Pancreas (tissue), 10 donors: Measurements from ENCODE around the gene FOXE3. TPM values are rescaled to one million over a fixed set of nuclear protein-coding genes. Genes with fewer than 3 reads are reported as not detected.

Source experiments
- ATAC-seq, 4 donors: fragments of 200-7000 bp; cut with Tn5 transposase; one replicate each; pipeline versions ENCODE4 v1.8.0 to v1.9.1; 2020; ENCODE audit warnings: mild to moderate bottlenecking in 4 of 4, moderate library complexity in 4 of 4
- DNase-seq, 6 donors: peaks; one replicate each; pipeline ENCODE4 v3.0.0-alpha.2; 2020
- FAIRE-seq: peaks from 2 replicates; lab custom pipeline; 2012; peaks lifted over from hg19 to GRCh38; lab: Jason Lieb, UNC
- H3K27ac ChIP-seq, 4 donors: fragments of 200-600 bp; sonication (generic); 1 replicate in 3 of 4; 2 replicates in 1 of 4; pipeline versions ENCODE4 v1.5.0 to v1.8.0; 2020
- H3K27me3 ChIP-seq, 4 donors: fragments of 200-600 bp; one replicate each; pipeline ENCODE4 v1.8.0; 2021
- H3K36me3 ChIP-seq, 3 donors: fragments of 200-600 bp; sonication (generic) in 1 of 3; one replicate each; pipeline versions ENCODE4 v1.5.0 to v1.8.0; 2020 to 2021
- H3K4me1 ChIP-seq, 3 donors: fragments of 200-600 bp; one replicate each; pipeline ENCODE4 v1.8.0; 2021
- H3K4me3 ChIP-seq, 4 donors: fragments of 200-600 bp; sonication (generic) in 2 of 4; one replicate each; pipeline versions ENCODE4 v1.5.0 to v1.8.0; 2020 to 2021
- H3K9me3 ChIP-seq, 4 donors: fragments of 200-600 bp; one replicate each; pipeline ENCODE4 v1.8.0; 2021
- CTCF ChIP-seq, 4 donors: fragments of 200-600 bp; sonication (generic) in 3 of 4; IDR thresholded peaks; one replicate each; pipeline versions ENCODE4 v1.5.0 to v1.8.0; 2021; ENCODE audit warnings: antibody characterized with exemption in 4 of 4
- WGBS, 2 donors: extraction: QIAGEN DNeasy Blood & Tissue Kit; methylation state at CpG; one replicate each; pipeline ENCODE4 v1.1.7; 2013; 5-methylcytosine and 5-hydroxymethylcytosine counted together
- intact Hi-C, 3 donors: fragments of 100-400 bp; cut with DNase I; formaldehyde crosslinking; loops; one replicate each; pipeline versions ENCODE4 v1.11.1 to v1.14.2; 2022
- polyA plus RNA-seq, 2 donors: library from polyadenylated mRNA; stranded (reverse); fragments of 200-250 nt; gene quantifications; one replicate each; pipeline ENCODE4 v1.2.3, GENCODE V29; 2013
- total RNA-seq, 6 donors: library from RNA; stranded (reverse); fragmentation: NEBNext Ultra II Directional in 4 of 6; extraction: Animal tissue kit (Norgen Biotek cat#: 25700) in 4 of 6; gene quantifications; one replicate each; pipeline versions ENCODE4 v1.2.1 to v1.2.4, GENCODE V29; 2021 to 2023
- donor health status: healthy with polysubstance abuse.
- donor health status: DM: no; HTN: no; CAD: no; lungs with moderate emphysema.
- donor health status: DM: no; HTN: no; CAD: no.
- donor health status: control.
- donor health status: control.
- donor health status: Bipolar disorder and iron deficiency.
- donor health status: DM: yes; HTN: yes; CAD: no.
- donor health status: DM: no; HTN: no; CAD: no.
- donor health status: DM: no; HTN: no; CAD: no.
- donor health status: DM: yes; HTN: yes; CAD: no.

FOXE3 gene
- total and polyA plus RNA-seq, 8 donors, result not detected

GRCh38 chr1:47409311-47410067 is 6.6 kb upstream of the FOXE3 start:
- TF ChIP-seq CTCF (IDR thresholded peaks at IDR 0.05), result no peak
- Histone ChIP-seq H3K4me3 (no peak overlapping the region), H3K9me3 (no peaks in the 10 kb centered on the region), H3K27ac (no peak overlapping the region), H3K36me3 (no peaks in the 10 kb centered on the region), H3K27me3 (peaks cover 0 to 4% (median 0%) of the 10 kb centered on the region in 4 donors), H3K4me1 (no peaks in the 10 kb centered on the region)
- no peak for FAIRE-seq
- DNase-seq, result no peak
- WGBS, 2 donors, result 78 to 82% methylated on average over 12 of the region's 12 CpGs
- intact Hi-C loops, result loop anchor here in 1 of 3 donors (10.0 kb wide), 1 partner anchor 225 kb away; no protein-coding TSS in a partner anchor
- peak in 1 of 4 donors; percentile 27 for ATAC-seq

- 44 to 50% methylated on average over 3 of the region's 3 CpGs for WGBS, 2 donors
- H3K27ac ChIP-seq, result no peak overlapping the region
- DNase-seq, result no peak
- no peak for TF ChIP-seq CTCF (IDR thresholded peaks at IDR 0.05)
- intact Hi-C loops, result loop anchor here in 1 of 3 donors (10.0 kb wide), 1 partner anchor 225 kb away; no protein-coding TSS in a partner anchor
- H3K27me3 ChIP-seq, result peaks cover 0 to 4% (median 0%) of the 10 kb centered on the region in 4 donors
- no peak for ATAC-seq
- H3K9me3 ChIP-seq, result no peaks in the 10 kb centered on the region
- H3K4me3 ChIP-seq, result no peak overlapping the region
- H3K4me1 ChIP-seq, result no peaks in the 10 kb centered on the region
- no peaks in the 10 kb centered on the region for H3K36me3 ChIP-seq
- FAIRE-seq, result no peak
Measured at GRCh38 chr1:47410068-47410455, 6.0 kb upstream of the FOXE3 start.

GRCh38 chr1:47411436-47411835 is 4.6 kb upstream of the FOXE3 start:
- Histone ChIP-seq H3K36me3 (no peaks in the 10 kb centered on the region), H3K4me1 (no peaks in the 10 kb centered on the region), H3K27me3 (peaks cover 0 to 4% (median 0%) of the 10 kb centered on the region in 4 donors), H3K9me3 (no peaks in the 10 kb centered on the region), H3K27ac (no peak overlapping the region), H3K4me3 (no peak overlapping the region)
- FAIRE-seq (no peak), DNase-seq (no peak), ATAC-seq (no peak)
- 39 to 43% methylated on average over 2 of the region's 2 CpGs for WGBS, 2 donors
- TF ChIP-seq CTCF (IDR thresholded peaks at IDR 0.05), result no peak
- intact Hi-C loops, result loop anchor here in 1 of 3 donors (10.0 kb wide), 1 partner anchor 227 kb away; no protein-coding TSS in a partner anchor

- FAIRE-seq (no peak), ATAC-seq (no peak)
- 79 to 84% methylated on average over 14 of the region's 14 CpGs for WGBS, 2 donors
Measured at GRCh38 chr1:47412437-47412836, 3.6 kb upstream of the FOXE3 start.

More at GRCh38 chr1:47412437-47412836, 3.6 kb upstream of the FOXE3 start:
- Histone ChIP-seq H3K36me3 (no peaks in the 10 kb centered on the region), H3K27ac (no peak overlapping the region), H3K9me3 (no peaks in the 10 kb centered on the region), H3K4me3 (no peak overlapping the region), H3K4me1 (no peaks in the 10 kb centered on the region), H3K27me3 (no peaks in the 10 kb centered on the region)
- TF ChIP-seq CTCF (IDR thresholded peaks at IDR 0.05), result no peak
- intact Hi-C loops, result loop anchor here in 1 of 3 donors (10.0 kb wide), 1 partner anchor 228 kb away; no protein-coding TSS in a partner anchor
- no peak for DNase-seq
